Colonic mucosa (tissue), 4 donors: ENCODE data around the gene GPR84. TPM values are rescaled to one million over a fixed set of nuclear protein-coding genes. Genes with fewer than 3 reads are reported as not detected.

Source experiments
- DNase-seq: peaks from one replicate; pipeline ENCODE4 v3.0.0-alpha.2; 2020
- H3K27ac ChIP-seq: fragments of 200-600 bp; one replicate; pipeline ENCODE4 v1.8.0; 2021
- H3K27me3 ChIP-seq: fragments of 200-600 bp; one replicate; pipeline ENCODE4 v1.8.0; 2021
- H3K36me3 ChIP-seq: fragments of 200-600 bp; one replicate; pipeline ENCODE4 v1.8.0; 2021
- H3K4me1 ChIP-seq: fragments of 200-600 bp; one replicate; pipeline ENCODE4 v1.8.0; 2021; ENCODE audit warnings: mild to moderate bottlenecking
- H3K4me3 ChIP-seq: fragments of 200-600 bp; one replicate; pipeline ENCODE4 v1.8.0; 2021
- H3K9ac ChIP-seq, 2 donors: one replicate each; pipeline ENCODE4 v1.7.0; 2013; ENCODE audit warnings: control low read depth in 2 of 2, low read depth in 2 of 2, low read length in 2 of 2
- H3K9me3 ChIP-seq: fragments of 200-600 bp; one replicate; pipeline ENCODE4 v1.8.0; 2021
- intact Hi-C: fragments of 100-400 bp; cut with DNase I; formaldehyde crosslinking; loops from one replicate; pipeline ENCODE4 v1.14.1; 2022
- total RNA-seq, 2 donors: library from RNA; stranded (reverse); fragmentation: NEBNext Ultra II Directional in 1 of 2; extraction: Animal tissue kit (Norgen Biotek cat#: 25700) in 1 of 2; gene quantifications; one replicate each; pipeline ENCODE4 v1.2.1, GENCODE V29; 2021
- TF ChIP-seq, protein P1 (sequence below): fragments of 200-600 bp; IDR thresholded peaks from one replicate; pipeline ENCODE4 v1.8.0; 2022; ENCODE audit warnings: antibody characterized with exemption, mild to moderate bottlenecking
- donor health status: healthy.
- donor health status: DM: no; HTN: no; CAD: no.
- donor health status: DM: no; HTN: no; CAD: no.

Gene GPR84
- total RNA-seq, 2 donors from 2014 or later = 0.21 TPM; not detected in 1

GRCh38 chr12:54376596-54376995 is 12.3 kb upstream of the GPR84 start:
- Histone ChIP-seq H3K27me3 (no peaks in the 10 kb centered on the region), H3K4me3 (no peak overlapping the region), H3K9me3 (no peaks in the 10 kb centered on the region), H3K27ac (no peak overlapping the region), H3K9ac (peak overlapping the region in 1 of 2 donors; percentile 4), H3K4me1 (peaks cover 4% of the 10 kb centered on the region), H3K36me3 (no peaks in the 10 kb centered on the region)
- intact Hi-C loops = no loop called here
- TF ChIP-seq, protein P1, sequence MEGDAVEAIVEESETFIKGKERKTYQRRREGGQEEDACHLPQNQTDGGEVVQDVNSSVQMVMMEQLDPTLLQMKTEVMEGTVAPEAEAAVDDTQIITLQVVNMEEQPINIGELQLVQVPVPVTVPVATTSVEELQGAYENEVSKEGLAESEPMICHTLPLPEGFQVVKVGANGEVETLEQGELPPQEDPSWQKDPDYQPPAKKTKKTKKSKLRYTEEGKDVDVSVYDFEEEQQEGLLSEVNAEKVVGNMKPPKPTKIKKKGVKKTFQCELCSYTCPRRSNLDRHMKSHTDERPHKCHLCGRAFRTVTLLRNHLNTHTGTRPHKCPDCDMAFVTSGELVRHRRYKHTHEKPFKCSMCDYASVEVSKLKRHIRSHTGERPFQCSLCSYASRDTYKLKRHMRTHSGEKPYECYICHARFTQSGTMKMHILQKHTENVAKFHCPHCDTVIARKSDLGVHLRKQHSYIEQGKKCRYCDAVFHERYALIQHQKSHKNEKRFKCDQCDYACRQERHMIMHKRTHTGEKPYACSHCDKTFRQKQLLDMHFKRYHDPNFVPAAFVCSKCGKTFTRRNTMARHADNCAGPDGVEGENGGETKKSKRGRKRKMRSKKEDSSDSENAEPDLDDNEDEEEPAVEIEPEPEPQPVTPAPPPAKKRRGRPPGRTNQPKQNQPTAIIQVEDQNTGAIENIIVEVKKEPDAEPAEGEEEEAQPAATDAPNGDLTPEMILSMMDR = no peak
- DNase-seq = no peak

DNA sequence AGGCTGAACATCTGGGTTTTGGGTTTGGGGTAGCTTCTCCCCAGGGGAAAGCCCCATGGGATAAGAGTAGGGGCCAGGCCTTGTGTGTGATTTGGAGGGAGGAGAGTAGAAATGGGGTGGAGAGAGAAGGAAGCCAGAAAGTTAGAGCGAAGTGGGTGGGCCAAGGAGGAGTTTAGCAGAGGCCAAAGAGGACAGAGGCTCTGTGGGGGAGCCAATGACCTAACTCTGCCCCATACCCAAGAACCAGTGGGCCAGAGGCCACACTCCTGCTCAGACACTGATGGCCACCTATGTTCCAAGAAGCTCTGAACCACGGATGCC is 10.9 kb upstream of the GPR84 start:
- Histone ChIP-seq H3K27me3 (no peaks in the 10 kb centered on the region), H3K27ac (no peak overlapping the region), H3K4me3 (no peak overlapping the region), H3K9me3 (no peaks in the 10 kb centered on the region), H3K4me1 (peaks cover 6% of the 10 kb centered on the region), H3K9ac (peak overlapping the region in 1 of 2 donors; percentile 38), H3K36me3 (no peaks in the 10 kb centered on the region)
- TF ChIP-seq, protein P1 = no peak
- intact Hi-C loops = no loop called here
- no peak for DNase-seq

- no peak for DNase-seq
- intact Hi-C loops = no loop called here
- TF ChIP-seq, protein P1 = no peak
- H3K27me3 ChIP-seq = no peaks in the 10 kb centered on the region
- H3K9me3 ChIP-seq = no peaks in the 10 kb centered on the region
- no peak overlapping the region for H3K4me3 ChIP-seq
- peak overlapping the region in 1 of 2 donors; percentile 38 for H3K9ac ChIP-seq
- H3K36me3 ChIP-seq = no peaks in the 10 kb centered on the region
- peaks cover 6% of the 10 kb centered on the region for H3K4me1 ChIP-seq
- H3K27ac ChIP-seq = no peak overlapping the region
Measured at GRCh38 chr12:54374562-54375258, 10.4 kb upstream of the GPR84 start.

DNA sequence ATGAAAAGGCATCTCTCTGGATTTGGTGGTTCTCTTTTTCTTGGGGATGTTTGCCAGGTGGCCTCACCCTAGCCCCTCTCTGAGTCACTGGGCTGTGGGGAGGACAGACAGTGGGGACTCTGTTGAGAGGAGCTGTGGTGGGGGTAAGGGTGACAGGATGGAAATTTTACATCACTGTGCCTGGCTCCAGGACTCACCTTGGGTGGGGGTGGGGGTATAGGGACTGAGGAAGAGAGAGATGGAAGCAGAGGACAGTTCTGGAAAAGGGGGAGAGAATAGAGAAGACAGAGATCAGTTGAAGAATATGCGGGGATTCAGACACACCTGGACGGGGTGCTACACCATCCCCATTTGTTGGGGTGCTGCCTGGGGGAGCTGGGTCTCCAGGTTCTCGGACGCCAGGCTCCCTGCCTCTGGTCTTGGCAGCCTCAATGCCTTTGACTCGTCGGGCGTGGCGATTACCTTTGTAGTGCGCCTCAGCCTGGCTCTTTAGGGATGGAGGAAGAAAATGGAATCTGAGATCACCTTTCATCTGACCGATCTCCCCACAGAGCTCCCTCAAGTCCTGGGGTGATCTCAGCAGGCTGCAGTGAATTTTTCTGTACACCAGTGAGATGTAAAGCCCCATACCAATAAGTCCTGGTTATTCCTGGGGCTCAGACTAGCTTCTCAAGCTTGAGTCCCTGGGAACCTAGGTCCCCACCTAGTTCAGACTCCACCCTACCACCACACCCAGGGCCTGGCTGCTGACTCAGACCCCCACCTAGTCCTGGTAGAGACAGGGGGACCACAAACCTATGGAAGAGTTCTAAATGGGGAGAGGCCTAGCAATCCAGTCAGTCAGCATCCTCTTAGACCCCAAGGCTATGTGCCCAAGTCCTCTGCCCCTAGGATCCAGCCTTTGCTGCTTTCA is 9.6 kb upstream of the GPR84 start:
- TF ChIP-seq, protein P1 = no peak
- H3K27me3 ChIP-seq = no peaks in the 10 kb centered on the region
- H3K9ac ChIP-seq = no peak overlapping the region
- H3K4me3 ChIP-seq = no peak overlapping the region
- intact Hi-C loops = no loop called here
- no peak overlapping the region for H3K27ac ChIP-seq
- H3K36me3 ChIP-seq = no peaks in the 10 kb centered on the region
- H3K4me1 ChIP-seq = peaks cover 9% of the 10 kb centered on the region
- DNase-seq = no peak
- H3K9me3 ChIP-seq = no peaks in the 10 kb centered on the region

GRCh38 chr12:54372113-54372806 is 8.0 kb upstream of the GPR84 start:
- Histone ChIP-seq H3K9ac (no peak overlapping the region), H3K36me3 (no peaks in the 10 kb centered on the region), H3K4me1 (peaks cover 11% of the 10 kb centered on the region), H3K27ac (peak overlapping the region; percentile 36), H3K4me3 (no peak overlapping the region), H3K27me3 (no peaks in the 10 kb centered on the region), H3K9me3 (no peaks in the 10 kb centered on the region)
- DNase-seq = no peak
- TF ChIP-seq, protein P1 = no peak
- intact Hi-C loops = no loop called here
